NOMO-1 treated with DMSO at 0.1 percent for 48 hours (cell line): ENCODE measurements around the gene TSN.
A peak's percentile ranks its signal among the peaks of the same experiment; 100 is the strongest.
"Not testable (repeated sequence)": the region's sequence is repeated elsewhere in the genome, so short reads cannot be mapped to it uniquely, and the experiment has no call there.

Experiments used
- DNase-seq: peaks from one replicate; lab custom pipeline; 2025; ENCODE audit not compliant: unreplicated experiment; lab: John Stamatoyannopoulos, UW

Gene TSN

DNA sequence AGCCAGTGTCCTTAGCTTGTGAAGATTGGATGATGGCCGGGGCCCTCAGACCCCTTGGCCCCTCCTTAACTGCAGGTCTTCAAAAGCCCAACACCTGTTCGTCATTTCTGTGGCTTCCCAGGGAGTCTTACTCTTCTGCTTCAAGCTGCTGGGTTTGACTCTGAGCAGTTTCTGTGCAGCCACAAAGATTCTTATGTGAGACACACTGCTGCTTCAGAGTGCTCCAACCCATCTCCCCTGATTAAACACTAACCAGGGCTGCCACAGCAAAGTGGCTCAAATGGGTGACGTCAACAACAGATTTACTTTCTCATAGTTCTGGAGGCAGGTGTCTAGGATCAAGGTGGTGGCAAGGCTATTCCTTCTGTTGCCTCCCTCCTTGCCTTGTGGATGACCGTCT lies 40.8 kb downstream of the TSN start:
- DNase-seq, result no peak

GRCh38 chr2:121798617-121799016 lies 43.2 kb downstream of the TSN start:
- DNase-seq, result no peak

DNA sequence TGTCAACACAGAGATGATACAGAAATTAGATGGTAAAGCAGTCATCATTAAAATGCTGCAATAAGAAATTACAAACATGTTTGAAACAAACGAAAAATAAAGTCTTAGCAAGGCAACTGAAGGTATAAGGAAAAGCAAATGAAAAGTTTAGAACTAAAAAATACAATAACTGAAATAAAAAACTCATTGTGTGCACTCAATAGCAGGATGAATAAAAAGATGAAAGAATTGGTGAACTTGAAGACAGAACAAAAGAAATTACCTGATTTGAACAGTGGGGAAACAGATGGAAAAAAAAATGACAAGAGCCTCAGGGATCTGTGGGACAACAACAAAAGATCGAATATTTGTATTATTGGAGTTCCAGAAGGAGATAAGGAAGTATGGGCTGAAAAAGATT lies 46.5 kb downstream of the TSN start:
- no peak for DNase-seq

GRCh38 chr2:121803503-121803902 lies 48.1 kb downstream of the TSN start:
- no peak for DNase-seq

- peak; percentile 83 for DNase-seq
Observed at GRCh38 chr2:121804340-121804739, 48.9 kb downstream of the TSN start.

GRCh38 chr2:121804997-121805765 lies 49.7 kb downstream of the TSN start:
- no peak for DNase-seq

DNA sequence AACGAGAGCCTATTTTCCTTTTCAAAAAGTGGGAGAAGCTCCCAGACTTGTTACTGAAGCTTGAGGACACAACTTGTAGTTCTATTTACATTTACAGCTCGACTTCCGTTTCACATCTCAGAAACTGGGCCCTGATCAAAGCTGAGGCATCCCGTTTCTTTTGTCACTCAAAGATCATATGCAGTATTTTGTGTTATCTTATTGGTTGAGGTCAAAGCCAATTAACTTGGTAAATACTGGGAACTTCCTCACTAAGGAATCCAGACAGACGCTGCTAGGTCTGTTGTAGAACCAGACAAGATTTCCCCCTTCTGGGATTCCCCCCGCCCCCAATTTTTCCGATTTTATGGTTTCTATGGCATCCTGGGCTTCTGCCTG lies 50.3 kb downstream of the TSN start:
- DNase-seq, result no peak

GRCh38 chr2:121807771-121808170 lies 52.3 kb downstream of the TSN start:
- not testable (repeated sequence) for DNase-seq

DNA sequence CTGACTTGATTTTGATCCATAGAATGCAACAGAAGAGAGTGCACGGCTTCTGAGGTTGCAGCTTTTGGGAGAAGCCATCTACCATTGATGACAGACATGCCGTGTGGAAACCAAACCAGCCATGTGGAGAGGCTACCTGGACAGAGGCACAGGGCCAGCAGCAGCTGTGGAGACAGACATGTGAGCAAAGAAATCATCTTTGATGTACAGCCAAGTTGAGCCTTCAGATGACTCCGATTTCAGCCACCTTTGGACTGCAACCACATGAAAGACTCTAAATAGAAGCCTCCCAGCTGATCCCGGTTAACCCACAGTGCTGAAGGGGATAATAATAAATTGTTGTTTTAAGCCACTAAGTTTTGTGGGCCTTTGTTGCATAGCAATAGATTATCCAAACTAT lies 54.2 kb downstream of the TSN start:
- DNase-seq, result no peak

DNA sequence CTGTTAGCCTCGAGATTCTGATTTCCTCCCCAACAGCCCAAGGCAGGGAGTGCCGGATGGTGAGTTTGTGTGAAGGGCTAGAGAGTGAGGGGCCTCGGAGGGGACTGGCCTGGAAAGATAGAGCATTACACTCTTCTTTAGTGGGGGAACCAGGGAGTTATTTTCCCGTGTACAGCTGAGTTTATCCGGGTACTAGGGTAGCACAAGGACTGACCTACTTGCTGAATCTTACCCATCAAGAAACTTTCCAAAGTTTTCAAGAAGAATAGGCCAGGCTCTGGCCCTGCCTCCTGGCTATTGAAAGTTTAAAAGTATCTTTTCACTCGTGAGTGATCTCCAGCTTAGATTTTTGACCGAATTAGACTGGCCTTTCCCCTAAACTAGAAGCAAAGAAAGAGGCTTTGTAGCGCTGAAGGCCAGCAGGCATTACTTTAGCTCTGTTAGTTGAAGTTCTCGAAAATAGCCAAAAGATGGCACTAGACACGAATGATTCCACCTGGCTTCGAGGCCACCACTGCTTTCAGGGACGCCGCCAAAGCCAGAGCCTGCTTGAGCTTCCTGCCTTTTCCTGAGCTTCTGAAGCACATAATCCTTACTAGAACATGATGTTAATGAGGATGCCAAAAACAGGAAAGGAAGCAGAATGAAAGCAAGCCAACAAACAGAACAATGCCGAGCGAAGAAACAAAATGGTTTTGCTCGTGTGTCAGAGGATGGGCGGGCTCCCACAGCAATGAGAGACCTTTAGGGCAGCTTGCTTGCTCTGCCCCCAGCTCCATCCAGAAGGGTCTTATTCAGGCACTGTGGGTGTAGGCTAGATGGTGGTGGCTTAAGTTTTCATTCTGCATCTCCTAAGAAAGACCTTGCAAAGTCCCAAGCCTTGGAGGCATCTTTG lies 55.8 kb downstream of the TSN start:
- peak; percentile 40 for DNase-seq

DNA sequence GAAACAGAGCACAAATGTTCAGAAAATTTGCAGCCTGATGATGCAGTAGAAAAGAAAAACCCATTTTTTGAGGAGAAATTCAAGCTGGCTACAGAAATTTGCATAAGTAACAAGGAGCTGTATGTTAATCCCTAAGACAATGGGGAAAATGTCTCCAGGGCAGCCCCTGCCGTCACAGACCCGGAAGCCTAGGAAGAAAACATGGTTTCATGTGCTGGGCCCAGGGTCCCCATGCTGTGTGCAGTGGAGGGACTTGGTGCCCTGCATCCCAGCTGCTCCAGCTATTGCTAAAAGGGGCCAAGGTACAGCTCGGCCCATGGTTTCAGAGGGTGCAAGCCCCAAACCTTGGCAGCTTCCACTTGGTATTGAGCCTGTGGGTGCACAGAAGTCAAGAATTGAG lies 57.6 kb downstream of the TSN start:
- not testable (repeated sequence) for DNase-seq

- no peak for DNase-seq
Observed at GRCh38 chr2:121815216-121815615, 59.8 kb downstream of the TSN start.

- no peak for DNase-seq
Observed at GRCh38 chr2:121816797-121817196, 61.3 kb downstream of the TSN start.

DNA sequence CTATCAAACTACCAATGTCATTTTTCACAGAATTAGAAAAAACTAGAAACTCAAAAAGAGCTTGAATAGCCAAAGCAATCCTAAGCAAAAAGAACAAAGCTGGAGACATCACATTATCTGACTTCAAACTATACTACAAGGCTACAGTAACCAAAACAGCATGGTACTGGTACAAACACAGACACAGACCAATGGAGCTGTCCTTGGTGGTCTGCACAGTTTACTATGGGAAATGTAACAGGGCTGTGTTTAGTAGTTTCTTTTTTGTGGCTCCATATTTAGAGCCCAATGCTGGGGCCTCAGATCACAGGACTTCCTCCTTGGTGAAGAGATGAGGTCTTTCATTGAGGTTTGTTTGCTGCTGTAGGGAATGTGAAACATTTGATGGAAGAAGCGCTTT lies 61.9 kb downstream of the TSN start:
- not testable (repeated sequence) for DNase-seq
